HEK293 (cell line): ENCODE data around the gene KRT7.
A peak's percentile ranks its signal among the peaks of the same experiment; 100 is the strongest.

Experiments
- CTCF ChIA-PET: fragments of 350-600 bp; formaldehyde crosslinking; extraction: SDS; loops from one replicate; lab custom pipeline; 2021; ENCODE audit warnings: antibody characterized with exemption; lab: Yijun Ruan, JAX
- POLR2A ChIA-PET: fragments of 300-600 bp; formaldehyde crosslinking; extraction: SDS; loops from one replicate; lab custom pipeline; 2020; ENCODE audit warnings: antibody characterized with exemption, inconsistent platforms; lab: Yijun Ruan, JAX
- H3K27ac ChIP-seq: fragments of 200-500 bp; sonication (Bioruptor generic); 2 replicates; pipeline ENCODE4 v1.5.1; 2014; ENCODE audit warnings: low read depth, low read length, control low read depth, inconsistent platforms; ENCODE audit errors: extremely low read depth
- H3K36me3 ChIP-seq, 2 experiments: fragments of 200-500 bp in 1 of 2; sonication (Bioruptor generic) in 1 of 2; 1 replicate in 1 of 2; 2 replicates in 1 of 2; pipeline ENCODE4 v1.5.1; 2014 to 2017; ENCODE audit warnings: inconsistent platforms in 2 of 2, low read length in 2 of 2; ENCODE audit not compliant: control insufficient read depth in 2 of 2, insufficient read depth in 1 of 2
- H3K4me1 ChIP-seq: fragments of 200-500 bp; sonication (Bioruptor generic); 2 replicates; pipeline ENCODE4 v1.5.1; 2014; ENCODE audit warnings: mild to moderate bottlenecking, low read length, inconsistent platforms; ENCODE audit not compliant: control insufficient read depth, insufficient read depth
- H3K4me3 ChIP-seq: 2 replicates; pipeline ENCODE4 v1.5.1; 2011; ENCODE audit warnings: low read depth, mild to moderate bottlenecking, control low read depth, low read length, moderate library complexity
- H3K9me3 ChIP-seq: fragments of 200-500 bp; sonication (Bioruptor generic); 2 replicates; pipeline ENCODE4 v1.5.1; 2014; ENCODE audit warnings: low read depth, low read length, inconsistent platforms; ENCODE audit not compliant: control insufficient read depth, insufficient read depth
- ATF2 ChIP-seq: fragments of 450-650 bp; formaldehyde crosslinking; IDR thresholded peaks from 2 replicates; pipeline ENCODE4 v1.5.1; 2016; ENCODE audit warnings: missing biosample characterization, missing genetic modification characterization, low read depth
- GLIS1 ChIP-seq: fragments of 450-650 bp; formaldehyde crosslinking; IDR thresholded peaks from 2 replicates; pipeline ENCODE4 v1.5.1; 2016; ENCODE audit warnings: missing biosample characterization, missing genetic modification characterization
- HIC1 ChIP-seq: fragments of 450-650 bp; formaldehyde crosslinking; IDR thresholded peaks from 2 replicates; pipeline ENCODE4 v1.5.1; 2016; ENCODE audit warnings: missing biosample characterization, missing genetic modification characterization
- ZBTB1 ChIP-seq: fragments of 450-650 bp; formaldehyde crosslinking; IDR thresholded peaks from 2 replicates; pipeline ENCODE4 v1.5.1; 2016; ENCODE audit warnings: missing biosample characterization, missing genetic modification characterization
- ZFHX2 ChIP-seq: fragments of 450-650 bp; formaldehyde crosslinking; conservative IDR thresholded peaks from 2 replicates; pipeline ENCODE4 v1.5.1; 2016; ENCODE audit warnings: missing biosample characterization, missing genetic modification characterization
- ZNF114 ChIP-seq: fragments of 450-650 bp; formaldehyde crosslinking; IDR thresholded peaks from 2 replicates; pipeline ENCODE4 v1.5.0; 2017; ENCODE audit warnings: missing biosample characterization, missing genetic modification characterization
- ZNF155 ChIP-seq: fragments of 450-650 bp; formaldehyde crosslinking; IDR thresholded peaks from 2 replicates; pipeline ENCODE4 v1.5.1; 2016; ENCODE audit warnings: missing biosample characterization, missing genetic modification characterization
- ZNF391 ChIP-seq: fragments of 450-650 bp; formaldehyde crosslinking; IDR thresholded peaks from 2 replicates; pipeline ENCODE4 v1.5.1; 2016; ENCODE audit warnings: low read depth, missing biosample characterization, missing genetic modification characterization, borderline replicate concordance
- ZNF626 ChIP-seq: fragments of 450-650 bp; sonication (Bioruptor Pico); formaldehyde crosslinking; IDR thresholded peaks from 2 replicates; pipeline ENCODE4 v1.5.1; 2018; ENCODE audit warnings: missing biosample characterization, missing genetic modification characterization, inconsistent platforms
- ZSCAN4 ChIP-seq: fragments of 450-650 bp; formaldehyde crosslinking; IDR thresholded peaks from 2 replicates; pipeline ENCODE4 v1.5.1; 2017; ENCODE audit warnings: missing biosample characterization, missing genetic modification characterization
- ZSCAN5A ChIP-seq: fragments of 450-650 bp; formaldehyde crosslinking; IDR thresholded peaks from 2 replicates; pipeline ENCODE4 v1.5.1; 2016; ENCODE audit warnings: missing biosample characterization, missing genetic modification characterization

Gene KRT7

GRCh38 chr12:52208424-52209165, 24.4 kb upstream of the KRT7 start:
- Histone ChIP-seq H3K4me3 (no peak overlapping the region), H3K4me1 (peaks cover 2% of the 10 kb centered on the region; the same call in 1 of the 2 replicates), H3K27ac (no peak overlapping the region), H3K9me3 (no peaks in the 10 kb centered on the region), H3K36me3 (no peaks in the 10 kb centered on the region)
- ChIA-PET CTCF (interaction anchor here (0.6 to 3.9 kb wide), 7 partner anchors 13 to 742 kb away, joined by 3 to 17 read pairs (median 4); no protein-coding TSS in a partner anchor), POLR2A (no interaction called here)
- TF ChIP-seq ZFHX2 (tag by site-specific recombination), result peak; percentile 25; the same call in 1 of the 2 replicates
- TF ChIP-seq HIC1 (tag by site-specific recombination), result no peak

GRCh38 chr12:52209321-52209720, 23.7 kb upstream of the KRT7 start:
- POLR2A ChIA-PET, result no interaction called here
- Histone ChIP-seq H3K4me3 (no peak overlapping the region), H3K27ac (no peak overlapping the region), H3K4me1 (no peaks in the 10 kb centered on the region), H3K9me3 (no peaks in the 10 kb centered on the region), H3K36me3 (no peaks in the 10 kb centered on the region)
- CTCF ChIA-PET, result interaction anchor here (0.6 to 3.9 kb wide), 6 partner anchors 13 to 71 kb away, joined by 3 to 17 read pairs (median 4); no protein-coding TSS in a partner anchor
- TF ChIP-seq ZNF626 (tag by site-specific recombination) (no peak), ZBTB1 (no peak)

- Histone ChIP-seq H3K36me3 (no peaks in the 10 kb centered on the region), H3K4me1 (no peaks in the 10 kb centered on the region), H3K4me3 (no peak overlapping the region), H3K27ac (no peak overlapping the region), H3K9me3 (no peaks in the 10 kb centered on the region)
- ChIA-PET POLR2A (interaction anchor here (1.2 kb wide), 1 partner anchor 69 kb away, joined by 3 read pairs; no protein-coding TSS in a partner anchor), CTCF (interaction anchor here (0.5 to 8.0 kb wide), 11 partner anchors 8 to 68 kb away, joined by 3 to 62 read pairs (median 4); partner anchors contain the start of gene KRT80)
- TF ChIP-seq ZSCAN4 (tag by site-specific recombination) (no peak), GLIS1 (tag by site-specific recombination) (no peak), ZNF114 (tag by site-specific recombination) (no peak), ATF2 (peak; percentile 27; the same call in 1 of the 2 replicates), ZSCAN5A (tag by site-specific recombination) (no peak), ZNF391 (tag by site-specific recombination) (no peak), ZNF155 (tag by site-specific recombination) (no peak)
Observed at GRCh38 chr12:52210186-52210924, 22.7 kb upstream of the KRT7 start.
